Sigmoid colon (tissue), 7 donors: ENCODE measurements around the gene TMEM164. TPM values are rescaled to one million over a fixed set of nuclear protein-coding genes. Genes with fewer than 3 reads are reported as not detected.
"Not testable (repeated sequence)": the region's sequence is repeated elsewhere in the genome, so short reads cannot be mapped to it uniquely, and the experiment has no call there.

Experiments
- DNase-seq: peaks from one replicate; pipeline ENCODE4 v3.0.0-alpha.2; 2019
- H3K27ac ChIP-seq, 4 donors: fragments of 200-600 bp; sonication (generic); one replicate each; pipeline ENCODE4 v1.5.1; 2016 to 2019; ENCODE audit warnings: mild to moderate bottlenecking in 1 of 4
- H3K27me3 ChIP-seq, 3 donors: fragments of 200-600 bp; sonication (generic); one replicate each; pipeline ENCODE4 v1.5.1; 2019; ENCODE audit warnings: mild to moderate bottlenecking in 1 of 3
- H3K36me3 ChIP-seq, 4 donors: fragments of 200-600 bp; sonication (generic); one replicate each; pipeline ENCODE4 v1.5.1; 2016 to 2019
- H3K4me1 ChIP-seq, 4 donors: fragments of 200-600 bp; sonication (generic); one replicate each; pipeline ENCODE4 v1.5.1; 2017 to 2019
- H3K4me3 ChIP-seq, 4 donors: fragments of 200-600 bp; sonication (generic); one replicate each; pipeline ENCODE4 v1.5.1; 2017 to 2019; ENCODE audit warnings: mild to moderate bottlenecking in 2 of 4, moderate library complexity in 1 of 4
- H3K9me3 ChIP-seq, 4 donors: fragments of 200-600 bp in 3 of 4; sonication (generic) in 3 of 4; one replicate each; pipeline versions ENCODE4 v1.5.1 to v1.6.1; 2013 to 2019
- EP300 ChIP-seq, 4 donors: sonication (generic); formaldehyde crosslinking; IDR thresholded peaks; one replicate each; pipeline ENCODE4 v1.6.1; 2017; ENCODE audit warnings: antibody characterized with exemption in 4 of 4
- POLR2A ChIP-seq, 2 donors: fragments of 450-650 bp; IDR thresholded peaks; one replicate each; pipeline ENCODE4 v1.6.1; 2016; ENCODE audit warnings: antibody characterized with exemption in 2 of 2, mild to moderate bottlenecking in 2 of 2, moderate library complexity in 2 of 2
- POLR2AphosphoS5 ChIP-seq, 4 donors: sonication (generic); formaldehyde crosslinking; IDR thresholded peaks; one replicate each; pipeline ENCODE4 v1.6.1; 2017; ENCODE audit warnings: antibody characterized with exemption in 4 of 4
- WGBS, 2 donors: extraction: QIAGEN DNeasy Blood & Tissue Kit; methylation state at CpG; one replicate each; pipeline ENCODE4 v1.1.7; 2013; 5-methylcytosine and 5-hydroxymethylcytosine counted together
- intact Hi-C: fragments of 100-400 bp; cut with DNase I; formaldehyde crosslinking; loops from one replicate; pipeline ENCODE4 v1.15.1; 2023
- polyA plus RNA-seq, 3 donors: library from polyadenylated mRNA; stranded (reverse); fragments of 200-250 nt; gene quantifications; one replicate each; pipeline ENCODE4 v1.2.3, GENCODE V29; 2013
- total RNA-seq, 4 donors: library from RNA; depleted of rRNA; stranded (reverse); fragments of >200 nt; gene quantifications; one replicate each; pipeline ENCODE4 v1.1.0, GENCODE V29; 2016
- TF ChIP-seq, protein P1 (sequence below), 4 experiments: fragments of 450-650 bp in 3 of 4; fragments of 200-600 bp in 1 of 4; IDR thresholded peaks; one replicate each; pipeline ENCODE4 v1.5.1; 2016 to 2019; ENCODE audit warnings: antibody characterized with exemption in 4 of 4, mild to moderate bottlenecking in 3 of 4, moderate library complexity in 2 of 4
- donor health status: healthy with polysubstance abuse.
- donor health status: Bipolar disorder and iron deficiency.
- donor health status: healthy.

TMEM164 gene
- total and polyA plus RNA-seq, 7 donors = 6.4 to 43.2 (median 12.7) TPM

DNA sequence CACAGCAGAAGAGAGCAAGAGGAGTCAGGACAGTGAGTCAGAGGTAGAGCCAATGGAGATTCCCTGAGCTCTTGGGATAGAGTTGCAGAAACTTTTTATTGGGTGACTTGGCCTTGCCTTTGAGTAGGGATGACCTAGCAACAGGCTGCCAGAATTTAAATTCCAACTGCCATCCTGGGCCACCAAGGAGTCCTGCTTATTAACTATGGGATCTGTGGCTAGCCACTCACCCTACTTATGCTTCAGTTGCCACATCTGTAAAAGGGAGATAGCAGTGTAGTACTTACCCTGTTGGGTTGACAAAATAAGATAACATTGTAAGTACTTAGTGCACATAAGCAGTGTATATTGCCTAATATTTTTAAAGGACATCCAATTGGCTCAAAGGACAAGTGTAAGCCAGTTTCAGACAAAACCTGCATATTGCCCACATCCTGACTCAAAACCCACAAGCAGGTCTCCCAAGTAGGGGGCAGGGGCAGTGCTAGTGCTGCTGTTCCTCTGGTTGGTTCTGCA is 43.5 kb upstream of the TMEM164 start:
- intact Hi-C loops = no loop called here
- H3K36me3 ChIP-seq = no peaks in the 10 kb centered on the region

DNA sequence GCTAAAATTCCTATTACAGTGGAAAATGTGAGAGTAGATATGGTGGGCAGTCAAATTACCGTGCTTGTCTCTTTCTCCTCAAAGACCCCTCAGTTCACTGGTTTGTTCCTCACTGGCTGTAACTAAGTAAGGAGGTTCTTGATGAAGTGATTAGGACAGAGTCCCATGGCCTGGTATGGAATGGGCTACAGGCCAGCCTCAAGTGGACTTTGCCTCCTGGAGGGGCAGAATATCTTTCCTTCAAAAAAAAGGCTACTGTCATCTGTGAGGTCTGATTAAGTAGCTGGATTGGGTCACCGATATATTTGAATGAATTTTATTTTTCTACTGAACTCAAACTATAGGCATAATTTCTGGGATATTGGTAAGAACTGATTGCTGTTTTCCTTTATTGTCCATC is 38.5 kb upstream of the TMEM164 start:
- H3K27ac ChIP-seq = no peak overlapping the region
- 96 to 98% methylated on average over 2 of the region's 2 CpGs for WGBS, 2 donors
- no peak overlapping the region for H3K4me3 ChIP-seq
- H3K4me1 ChIP-seq = no peaks in the 10 kb centered on the region
- no peak for DNase-seq
- no peaks in the 10 kb centered on the region for H3K9me3 ChIP-seq
- H3K27me3 ChIP-seq = no peaks in the 10 kb centered on the region
- TF ChIP-seq, protein P1, sequence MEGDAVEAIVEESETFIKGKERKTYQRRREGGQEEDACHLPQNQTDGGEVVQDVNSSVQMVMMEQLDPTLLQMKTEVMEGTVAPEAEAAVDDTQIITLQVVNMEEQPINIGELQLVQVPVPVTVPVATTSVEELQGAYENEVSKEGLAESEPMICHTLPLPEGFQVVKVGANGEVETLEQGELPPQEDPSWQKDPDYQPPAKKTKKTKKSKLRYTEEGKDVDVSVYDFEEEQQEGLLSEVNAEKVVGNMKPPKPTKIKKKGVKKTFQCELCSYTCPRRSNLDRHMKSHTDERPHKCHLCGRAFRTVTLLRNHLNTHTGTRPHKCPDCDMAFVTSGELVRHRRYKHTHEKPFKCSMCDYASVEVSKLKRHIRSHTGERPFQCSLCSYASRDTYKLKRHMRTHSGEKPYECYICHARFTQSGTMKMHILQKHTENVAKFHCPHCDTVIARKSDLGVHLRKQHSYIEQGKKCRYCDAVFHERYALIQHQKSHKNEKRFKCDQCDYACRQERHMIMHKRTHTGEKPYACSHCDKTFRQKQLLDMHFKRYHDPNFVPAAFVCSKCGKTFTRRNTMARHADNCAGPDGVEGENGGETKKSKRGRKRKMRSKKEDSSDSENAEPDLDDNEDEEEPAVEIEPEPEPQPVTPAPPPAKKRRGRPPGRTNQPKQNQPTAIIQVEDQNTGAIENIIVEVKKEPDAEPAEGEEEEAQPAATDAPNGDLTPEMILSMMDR (IDR thresholded peaks at IDR 0.05) = no peak
- TF ChIP-seq EP300 (IDR thresholded peaks at IDR 0.05) (no peak), POLR2AphosphoS5 (IDR thresholded peaks at IDR 0.05) (no peak), POLR2A (IDR thresholded peaks at IDR 0.05) (no peak)
- intact Hi-C loops = no loop called here
- H3K36me3 ChIP-seq = no peaks in the 10 kb centered on the region

More for the DNA sequence above, 43.5 kb upstream of the TMEM164 start:
- Histone ChIP-seq H3K27ac (no peak overlapping the region), H3K27me3 (no peaks in the 10 kb centered on the region), H3K4me1 (no peaks in the 10 kb centered on the region), H3K4me3 (no peak overlapping the region), H3K9me3 (no peaks in the 10 kb centered on the region)
- DNase-seq = no peak
- TF ChIP-seq POLR2A (IDR thresholded peaks at IDR 0.05) = no peak
- TF ChIP-seq, protein P1 (IDR thresholded peaks at IDR 0.05) = no peak
- TF ChIP-seq EP300 (IDR thresholded peaks at IDR 0.05) = no peak
- TF ChIP-seq POLR2AphosphoS5 (IDR thresholded peaks at IDR 0.05) = no peak

DNA sequence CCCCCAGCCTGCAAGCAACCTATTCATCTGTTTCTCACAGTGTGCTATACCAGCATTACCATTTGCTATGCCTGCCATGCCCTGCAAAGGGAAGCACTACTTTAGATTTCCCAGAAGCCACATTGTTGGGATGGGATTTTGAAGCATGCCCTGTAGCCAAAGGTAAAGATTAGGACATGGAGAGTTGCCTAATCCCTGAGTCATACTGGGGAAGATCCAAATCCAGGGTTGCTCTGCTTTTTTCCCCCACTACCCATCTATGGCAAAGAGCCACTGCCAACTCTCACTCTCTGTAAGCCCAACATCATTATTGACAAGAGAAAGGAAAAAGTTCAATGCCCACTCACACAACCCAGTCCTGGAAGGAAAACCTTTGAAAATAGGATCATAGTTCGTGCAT is 36.7 kb upstream of the TMEM164 start:
- no peak for TF ChIP-seq POLR2A (IDR thresholded peaks at IDR 0.05)
- TF ChIP-seq POLR2AphosphoS5 (IDR thresholded peaks at IDR 0.05) = no peak
- no peak for TF ChIP-seq EP300 (IDR thresholded peaks at IDR 0.05)
- no peak overlapping the region for H3K4me3 ChIP-seq
- intact Hi-C loops = no loop called here
- WGBS, 2 donors = 86 to 98% methylated on average over 1 of the region's 1 CpG
- H3K27ac ChIP-seq = no peak overlapping the region
- no peaks in the 10 kb centered on the region for H3K27me3 ChIP-seq
- no peaks in the 10 kb centered on the region for H3K4me1 ChIP-seq
- H3K9me3 ChIP-seq = no peaks in the 10 kb centered on the region
- H3K36me3 ChIP-seq = no peaks in the 10 kb centered on the region
- DNase-seq = no peak

DNA sequence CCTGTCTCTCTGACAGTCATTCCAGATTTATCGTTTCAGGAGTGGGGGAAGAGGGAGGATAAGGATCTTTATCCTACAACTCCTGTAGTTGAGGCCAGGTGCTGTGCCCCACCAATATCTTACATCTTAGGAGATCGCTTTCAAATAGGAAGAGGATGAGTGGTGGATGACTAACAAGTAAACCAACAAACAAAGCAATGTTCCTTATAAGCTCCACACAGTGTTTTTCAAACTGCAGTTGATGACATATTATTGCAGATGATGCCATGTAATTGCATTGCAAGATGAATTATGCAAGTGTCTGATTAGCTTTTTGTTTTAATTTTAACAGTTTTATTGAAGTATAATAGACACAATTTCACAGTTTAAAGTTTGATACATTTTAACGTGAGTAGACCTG is 35.8 kb upstream of the TMEM164 start:
- Histone ChIP-seq H3K27ac (no peak overlapping the region), H3K4me3 (no peak overlapping the region), H3K36me3 (no peaks in the 10 kb centered on the region), H3K4me1 (no peaks in the 10 kb centered on the region), H3K9me3 (no peaks in the 10 kb centered on the region), H3K27me3 (no peaks in the 10 kb centered on the region)
- no peak for DNase-seq
- intact Hi-C loops = no loop called here
- 78 to 85% methylated on average over 3 of the region's 3 CpGs for whole genome bisulfite sequencing, 2 donors
- TF ChIP-seq, protein P1 (IDR thresholded peaks at IDR 0.05) = no peak
- TF ChIP-seq POLR2AphosphoS5 (IDR thresholded peaks at IDR 0.05) = no peak
- no peak for TF ChIP-seq EP300 (IDR thresholded peaks at IDR 0.05)
- TF ChIP-seq POLR2A (IDR thresholded peaks at IDR 0.05) = no peak

DNA sequence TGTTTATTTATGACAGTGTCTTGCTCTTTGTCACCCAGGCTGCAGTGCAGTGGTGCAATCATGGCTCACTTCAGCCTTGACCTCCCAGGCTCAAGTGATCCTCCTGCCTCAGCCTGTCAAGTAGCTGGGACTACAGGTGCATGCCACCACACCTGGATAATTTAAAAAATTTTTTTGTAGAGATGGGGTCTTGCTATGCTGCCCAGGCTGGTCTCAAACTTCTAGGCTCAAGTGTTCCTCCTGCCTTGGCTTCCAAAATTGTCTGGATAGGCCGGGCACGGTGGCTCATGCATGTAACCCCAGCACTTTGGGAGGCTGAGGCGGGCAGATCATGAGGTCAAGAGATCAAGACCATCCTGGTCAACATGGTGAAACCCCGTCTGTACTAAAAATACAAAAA is 32.1 kb upstream of the TMEM164 start:
- H3K4me3 ChIP-seq, H3K4me1 ChIP-seq, H3K9me3 ChIP-seq, intact Hi-C loops, H3K27ac ChIP-seq, H3K27me3 ChIP-seq, H3K36me3 ChIP-seq, DNase-seq: not testable (repeated sequence)
- WGBS, 2 donors = 92 to 94% methylated on average over 4 of the region's 4 CpGs
